ENCODE results near the gene LYRM2. TPM values are rescaled to one million over a fixed set of nuclear protein-coding genes. Genes with fewer than 3 reads are reported as not detected.
A peak's percentile ranks its signal among the peaks of the same experiment; 100 is the strongest.

Gene LYRM2
- polyA plus RNA-seq, 1 donor: 53.8 TPM

- DNase-seq: no peak
Observed at GRCh38 chr6:89562093-89562973, 76.2 kb downstream of the LYRM2 start.

- no peak for DNase-seq
Observed at GRCh38 chr6:89559487-89559886, 79.1 kb downstream of the LYRM2 start.

GRCh38 chr6:89555806-89556205 lies 82.7 kb downstream of the LYRM2 start:
- DNase-seq: no peak

GRCh38 chr6:89555031-89555430 lies 83.5 kb downstream of the LYRM2 start:
- no peak for DNase-seq

- DNase-seq: no peak
Observed at GRCh38 chr6:89554106-89554505, 84.4 kb downstream of the LYRM2 start.

- DNase-seq: no peak
Observed at GRCh38 chr6:89553431-89553830, 85.1 kb downstream of the LYRM2 start.

GRCh38 chr6:89547281-89547680 lies 91.3 kb downstream of the LYRM2 start:
- DNase-seq: peak; percentile 39

- DNase-seq: no peak
Observed at GRCh38 chr6:89542866-89543265, 95.7 kb downstream of the LYRM2 start.

- no peak for DNase-seq
Observed at GRCh38 chr6:89542081-89542857, 96.3 kb downstream of the LYRM2 start.

- DNase-seq: no peak
Observed at GRCh38 chr6:89539779-89540178, 98.8 kb downstream of the LYRM2 start.

GRCh38 chr6:89536231-89536630 lies 102.3 kb downstream of the LYRM2 start:
- DNase-seq: no peak

- DNase-seq: no peak
Observed at GRCh38 chr6:89530982-89531381, 107.6 kb downstream of the LYRM2 start.

GRCh38 chr6:89528866-89529265 lies 109.7 kb downstream of the LYRM2 start:
- DNase-seq: no peak

- DNase-seq: no peak
Observed at GRCh38 chr6:89527634-89528033, 110.9 kb downstream of the LYRM2 start.

- no peak for DNase-seq
Observed at GRCh38 chr6:89526563-89526869, 112.0 kb downstream of the LYRM2 start.

GRCh38 chr6:89525786-89526562 lies 112.6 kb downstream of the LYRM2 start:
- no peak for DNase-seq

- no peak for DNase-seq
Observed at GRCh38 chr6:89522778-89523177, 115.8 kb downstream of the LYRM2 start.

- DNase-seq: no peak
Observed at GRCh38 chr6:89520736-89521135, 117.8 kb downstream of the LYRM2 start.

GRCh38 chr6:89518352-89519055 lies 120.0 kb downstream of the LYRM2 start:
- DNase-seq: no peak

Measured in left kidney (tissue), 2 donors.